Neural cell (in vitro differentiated cells): ENCODE measurements around the gene TRMT2A. TPM values are rescaled to one million over a fixed set of nuclear protein-coding genes. Genes with fewer than 3 reads are reported as not detected.

Source experiments
- H2AFZ ChIP-seq: fragments of 200-600, 300-800 bp; sonication (generic), shearing (Covaris generic); 2 replicates; pipeline ENCODE4 v1.6.0; 2014; ENCODE audit warnings: low read depth, mild to moderate bottlenecking, antibody characterized with exemption, low read length, moderate library complexity
- H3F3A ChIP-seq: fragments of 200-600 bp; shearing (Covaris generic); 2 replicates; pipeline ENCODE4 v1.6.1; 2016; ENCODE audit warnings: mild to moderate bottlenecking, moderate library complexity, mixed read lengths, antibody characterized with exemption, low read length; ENCODE audit not compliant: insufficient read depth, poor library complexity, severe bottlenecking
- H3K27ac ChIP-seq: fragments of 200-600, 300-800 bp; sonication (generic), shearing (Covaris generic); 2 replicates; pipeline ENCODE4 v1.5.1; 2014; ENCODE audit warnings: mild to moderate bottlenecking, low read length, moderate library complexity
- H3K27me3 ChIP-seq: fragments of 300-800, 200-600 bp; sonication (generic), shearing (Covaris generic); 2 replicates; pipeline ENCODE4 v1.6.0; 2014; ENCODE audit warnings: mild to moderate bottlenecking, low read depth, low read length, moderate library complexity; ENCODE audit not compliant: insufficient read depth
- H3K36me3 ChIP-seq: fragments of 300-800, 200-600 bp; sonication (generic), shearing (Covaris generic); 2 replicates; pipeline ENCODE4 v1.5.1; 2014; ENCODE audit warnings: mild to moderate bottlenecking, antibody characterized with exemption, low read length, moderate library complexity; ENCODE audit not compliant: insufficient read depth
- H3K4me2 ChIP-seq: fragments of 300-800, 200-600 bp; sonication (generic), shearing (Covaris generic); 2 replicates; pipeline ENCODE4 v1.6.0; 2014; ENCODE audit warnings: mild to moderate bottlenecking, low read length
- H3K4me3 ChIP-seq: fragments of 300-800, 200-600 bp; sonication (generic), shearing (Covaris generic); 2 replicates; pipeline ENCODE4 v1.5.1; 2014; ENCODE audit warnings: mild to moderate bottlenecking, low read length, moderate library complexity
- H3K79me2 ChIP-seq: fragments of 200-600 bp; shearing (Covaris generic); replicated peaks from 2 replicates; pipeline ENCODE4 v1.6.0; 2014; ENCODE audit warnings: mild to moderate bottlenecking, low read length, moderate library complexity; ENCODE audit not compliant: insufficient read depth
- H3K9ac ChIP-seq: fragments of 300-800, 200-600 bp; sonication (generic), shearing (Covaris generic); 2 replicates; pipeline ENCODE4 v1.6.1; 2016; ENCODE audit warnings: mild to moderate bottlenecking, low read length, mixed read lengths
- H3K9me2 ChIP-seq: fragments of 200-600 bp; shearing (Covaris generic); 2 replicates; pipeline ENCODE4 v1.6.1; 2016; ENCODE audit warnings: mild to moderate bottlenecking, low read length, mixed read lengths; ENCODE audit not compliant: insufficient read depth
- H3K9me3 ChIP-seq: fragments of 200-600, 300-800 bp; sonication (generic), shearing (Covaris generic); 2 replicates; pipeline ENCODE4 v1.6.1; 2016; ENCODE audit warnings: mild to moderate bottlenecking, mixed run types, low read length, moderate library complexity, mixed read lengths
- H4K20me1 ChIP-seq: fragments of 200-600 bp; shearing (Covaris generic); 2 replicates; pipeline ENCODE4 v1.6.1; 2016; ENCODE audit warnings: mild to moderate bottlenecking, mixed run types; ENCODE audit not compliant: insufficient read depth
- CTCF ChIP-seq: fragments of 450-650 bp; IDR thresholded peaks from 2 replicates; pipeline ENCODE4 v1.5.1; 2014; ENCODE audit warnings: antibody characterized with exemption, mild to moderate bottlenecking, moderate library complexity; ENCODE audit not compliant: poor library complexity, severe bottlenecking
- EP300 ChIP-seq: fragments of 450-650 bp; conservative IDR thresholded peaks from 2 replicates; pipeline ENCODE4 v1.6.1; 2014; ENCODE audit warnings: antibody characterized with exemption, mild to moderate bottlenecking, moderate library complexity; ENCODE audit not compliant: poor library complexity, severe bottlenecking
- EZH2 ChIP-seq: fragments of 200-600, 300-800 bp; shearing (Covaris generic), sonication (generic); IDR thresholded peaks from 2 replicates; pipeline ENCODE4 v1.6.1; 2014; ENCODE audit warnings: antibody characterized with exemption, low read length, borderline replicate concordance, mild to moderate bottlenecking; ENCODE audit not compliant: insufficient read depth, poor library complexity, severe bottlenecking
- MXI1 ChIP-seq: fragments of 450-650 bp; conservative IDR thresholded peaks from 2 replicates; pipeline ENCODE4 v1.6.1; 2014; ENCODE audit warnings: antibody characterized with exemption, mild to moderate bottlenecking; ENCODE audit not compliant: poor library complexity, severe bottlenecking
- POLR2AphosphoS5 ChIP-seq: IDR thresholded peaks from 2 replicates; pipeline ENCODE4 v1.6.1; 2012
- RAD21 ChIP-seq: fragments of 450-650 bp; conservative IDR thresholded peaks from 2 replicates; pipeline ENCODE4 v1.6.1; 2014; ENCODE audit warnings: antibody characterized with exemption, mild to moderate bottlenecking, moderate library complexity
- SMC3 ChIP-seq: fragments of 450-650 bp; conservative IDR thresholded peaks from 2 replicates; pipeline ENCODE4 v1.6.1; 2014; ENCODE audit warnings: antibody characterized with exemption, mild to moderate bottlenecking, moderate library complexity; ENCODE audit not compliant: poor library complexity
- TAF1 ChIP-seq: IDR thresholded peaks from 2 replicates; pipeline ENCODE4 v1.6.1; 2012; ENCODE audit warnings: low read depth
- polyA plus RNA-seq: library from polyadenylated mRNA; depleted of rRNA; stranded (reverse); fragments of >200 nt; gene quantifications from 2 replicates; pipeline ENCODE4 v1.2.3, GENCODE V29; 2014
- TF ChIP-seq, protein P1 (sequence below): IDR thresholded peaks from 2 replicates; pipeline ENCODE4 v1.6.1; 2012; ENCODE audit warnings: borderline replicate concordance

TRMT2A gene
- polyA plus RNA-seq, 1 donor from 2014 or later = 96.7 TPM

GRCh38 chr22:20152464-20152890 is 35.5 kb upstream of the TRMT2A start:
- no peak overlapping the region for H2AFZ ChIP-seq
- no peaks in the 10 kb centered on the region for H4K20me1 ChIP-seq
- no peak overlapping the region for H3K27ac ChIP-seq
- no peak for TF ChIP-seq RAD21
- TF ChIP-seq EZH2 = no peak
- TF ChIP-seq SMC3 = no peak
- TF ChIP-seq, protein P1, sequence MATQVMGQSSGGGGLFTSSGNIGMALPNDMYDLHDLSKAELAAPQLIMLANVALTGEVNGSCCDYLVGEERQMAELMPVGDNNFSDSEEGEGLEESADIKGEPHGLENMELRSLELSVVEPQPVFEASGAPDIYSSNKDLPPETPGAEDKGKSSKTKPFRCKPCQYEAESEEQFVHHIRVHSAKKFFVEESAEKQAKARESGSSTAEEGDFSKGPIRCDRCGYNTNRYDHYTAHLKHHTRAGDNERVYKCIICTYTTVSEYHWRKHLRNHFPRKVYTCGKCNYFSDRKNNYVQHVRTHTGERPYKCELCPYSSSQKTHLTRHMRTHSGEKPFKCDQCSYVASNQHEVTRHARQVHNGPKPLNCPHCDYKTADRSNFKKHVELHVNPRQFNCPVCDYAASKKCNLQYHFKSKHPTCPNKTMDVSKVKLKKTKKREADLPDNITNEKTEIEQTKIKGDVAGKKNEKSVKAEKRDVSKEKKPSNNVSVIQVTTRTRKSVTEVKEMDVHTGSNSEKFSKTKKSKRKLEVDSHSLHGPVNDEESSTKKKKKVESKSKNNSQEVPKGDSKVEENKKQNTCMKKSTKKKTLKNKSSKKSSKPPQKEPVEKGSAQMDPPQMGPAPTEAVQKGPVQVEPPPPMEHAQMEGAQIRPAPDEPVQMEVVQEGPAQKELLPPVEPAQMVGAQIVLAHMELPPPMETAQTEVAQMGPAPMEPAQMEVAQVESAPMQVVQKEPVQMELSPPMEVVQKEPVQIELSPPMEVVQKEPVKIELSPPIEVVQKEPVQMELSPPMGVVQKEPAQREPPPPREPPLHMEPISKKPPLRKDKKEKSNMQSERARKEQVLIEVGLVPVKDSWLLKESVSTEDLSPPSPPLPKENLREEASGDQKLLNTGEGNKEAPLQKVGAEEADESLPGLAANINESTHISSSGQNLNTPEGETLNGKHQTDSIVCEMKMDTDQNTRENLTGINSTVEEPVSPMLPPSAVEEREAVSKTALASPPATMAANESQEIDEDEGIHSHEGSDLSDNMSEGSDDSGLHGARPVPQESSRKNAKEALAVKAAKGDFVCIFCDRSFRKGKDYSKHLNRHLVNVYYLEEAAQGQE = no peak
- no peak for TF ChIP-seq TAF1
- no peak for TF ChIP-seq POLR2AphosphoS5
- TF ChIP-seq MXI1 = no peak
- TF ChIP-seq CTCF = no peak
- no peak for TF ChIP-seq EP300
- no peaks in the 10 kb centered on the region for H3K9me2 ChIP-seq
- no peaks in the 10 kb centered on the region for H3K9me3 ChIP-seq
- no peaks in the 10 kb centered on the region for H3K27me3 ChIP-seq
- H3F3A ChIP-seq = no peaks in the 10 kb centered on the region
- H3K9ac ChIP-seq = no peak overlapping the region
- H3K36me3 ChIP-seq = no peaks in the 10 kb centered on the region
- no peak overlapping the region for H3K4me3 ChIP-seq
- H3K4me2 ChIP-seq = no peak overlapping the region
- H3K79me2 ChIP-seq = no peaks in the 10 kb centered on the region

DNA sequence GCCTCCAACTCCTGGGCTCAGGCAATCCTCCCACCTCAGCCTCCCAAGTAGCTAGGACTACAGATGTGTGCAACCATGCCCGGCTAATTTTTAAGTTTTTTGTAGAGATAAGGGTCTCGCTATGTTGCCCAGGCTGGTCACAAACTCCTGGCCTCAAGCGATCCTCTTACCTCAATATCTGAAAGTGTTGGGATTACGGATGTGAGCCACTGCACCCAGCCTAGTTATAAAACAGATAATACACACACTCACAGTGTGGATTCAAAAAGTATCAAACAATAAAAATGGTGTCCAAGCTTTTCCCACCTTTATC is 34.2 kb upstream of the TRMT2A start:
- Histone ChIP-seq H3K27me3 (no peaks in the 10 kb centered on the region), H3K4me2 (no peak overlapping the region), H4K20me1 (no peaks in the 10 kb centered on the region), H2AFZ (no peak overlapping the region), H3K36me3 (no peaks in the 10 kb centered on the region), H3K27ac (no peak overlapping the region), H3K9me2 (no peaks in the 10 kb centered on the region), H3F3A (no peaks in the 10 kb centered on the region), H3K9ac (no peak overlapping the region), H3K9me3 (no peaks in the 10 kb centered on the region), H3K4me3 (no peak overlapping the region), H3K79me2 (no peaks in the 10 kb centered on the region)
- TF ChIP-seq MXI1 = no peak
- no peak for TF ChIP-seq POLR2AphosphoS5
- no peak for TF ChIP-seq RAD21
- TF ChIP-seq TAF1 = no peak
- TF ChIP-seq CTCF = no peak
- no peak for TF ChIP-seq SMC3
- TF ChIP-seq, protein P1 = no peak
- no peak for TF ChIP-seq EP300
- TF ChIP-seq EZH2 = no peak
